Measurements from ENCODE around the gene HINFP. TPM values are rescaled to one million over a fixed set of nuclear protein-coding genes. Genes with fewer than 3 reads are reported as not detected.
A peak's percentile ranks its signal among the peaks of the same experiment; 100 is the strongest.

Gene HINFP
- total RNA-seq, 1 experiment from 2014 or later = 38.1 TPM

DNA sequence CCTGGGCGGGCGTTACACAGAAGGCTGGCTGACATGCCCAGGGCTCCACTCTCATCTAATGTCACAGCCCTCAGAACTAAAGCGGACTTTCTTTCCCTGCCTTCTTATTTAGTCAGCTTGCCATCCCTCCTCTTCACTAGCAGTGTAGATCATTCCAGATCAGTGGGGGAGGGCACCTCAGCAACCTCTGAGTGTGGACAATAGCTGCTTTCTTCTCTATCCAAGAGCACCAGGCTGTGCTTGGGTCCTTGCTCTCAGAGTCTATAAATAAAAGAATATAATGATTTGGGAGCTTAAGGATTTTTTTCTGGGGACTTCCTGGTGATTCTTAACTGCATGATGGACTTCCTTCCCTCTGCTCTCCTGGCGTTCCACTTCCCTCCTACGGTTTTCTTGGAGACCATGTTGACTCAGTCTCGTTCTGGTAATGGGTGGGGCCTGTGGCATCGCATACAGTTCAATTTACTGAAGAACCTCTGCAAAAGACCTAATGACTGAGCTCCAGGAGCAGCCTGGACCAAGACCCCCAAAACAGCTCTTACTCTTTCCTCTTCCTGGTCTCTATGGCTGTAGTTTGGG, 39.6 kb upstream of the HINFP start:
- H2AFZ ChIP-seq (ENCODE audit: low read depth, low read length, poor library complexity, severe bottlenecking) = no peak overlapping the region
- peaks cover 14 to 23% of the 10 kb centered on the region in 2 experiments for H3K4me1 ChIP-seq (ENCODE audit: control insufficient read depth in 1 of 2, insufficient read depth in 2 of 2, low read length in 2 of 2)
- DNase-seq (ENCODE audit: low read depth, low spot score) = no peak
- peaks cover 11 to 18% of the 10 kb centered on the region in 2 experiments; a peak in 3 of 4 replicates for H3K36me3 ChIP-seq (ENCODE audit: control insufficient read depth in 1 of 2, insufficient read depth in 2 of 2, low read length in 2 of 2)
- H3K27ac ChIP-seq (ENCODE audit: low read depth, low read length) = no peak overlapping the region
- H3K27me3 ChIP-seq (ENCODE audit: insufficient read depth, low read length) = no peaks in the 10 kb centered on the region
- no peak for TF ChIP-seq ELF1 (IDR thresholded peaks at IDR 0.05; ENCODE audit: borderline replicate concordance, low read depth)
- no peak for TF ChIP-seq EGR1 (IDR thresholded peaks at IDR 0.05; ENCODE audit: low read depth)
- TF ChIP-seq JUND (IDR thresholded peaks at IDR 0.05) = no peak
- TF ChIP-seq, protein P1, sequence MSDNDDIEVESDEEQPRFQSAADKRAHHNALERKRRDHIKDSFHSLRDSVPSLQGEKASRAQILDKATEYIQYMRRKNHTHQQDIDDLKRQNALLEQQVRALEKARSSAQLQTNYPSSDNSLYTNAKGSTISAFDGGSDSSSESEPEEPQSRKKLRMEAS (IDR thresholded peaks at IDR 0.05) = no peak
- TF ChIP-seq SIN3A (IDR thresholded peaks at IDR 0.05; ENCODE audit: low read depth) = no peak
- no peak for TF ChIP-seq FOSL1 (IDR thresholded peaks at IDR 0.05; ENCODE audit: low read depth)
- no peak overlapping the region for H3K4me3 ChIP-seq (replicated peaks in 1 of 2; ENCODE audit: low read depth in 1 of 2, low read length in 2 of 2)
- ChIA-PET POLR2A (interaction anchor here (0.9 kb wide), 1 partner anchor 21 kb away, joined by 3 read pairs; no protein-coding TSS in a partner anchor), RAD21 (ENCODE audit: low non-redundant PET in 1 of 2, low total read pairs in 2 of 2, uncharacterized antibody in 2 of 2, unreplicated experiment in 2 of 2) (no interaction called here), CTCF (no interaction called here)
- no peak for ATAC-seq
- no peak overlapping the region for H3K4me2 ChIP-seq (ENCODE audit: low read length)
- intact Hi-C loops (cut with micrococcal nuclease) = no loop called here
- no peaks in the 10 kb centered on the region for H4K20me1 ChIP-seq (ENCODE audit: insufficient read depth)
- no peaks in the 10 kb centered on the region for H3K9me2 ChIP-seq (ENCODE audit: insufficient read depth)
- H3K9ac ChIP-seq (ENCODE audit: low read length) = no peak overlapping the region
- H3K9me3 ChIP-seq (ENCODE audit: control insufficient read depth in 1 of 2, insufficient read depth in 1 of 2, low read depth in 1 of 2, low read length in 2 of 2) = no peaks in the 10 kb centered on the region
- H3K79me2 ChIP-seq (ENCODE audit: insufficient read depth, low read length) = peaks cover 15% of the 10 kb centered on the region
- no TSS peak for BruUV-seq (replicated peaks)

GRCh38 chr11:119084663-119085436, 36.5 kb upstream of the HINFP start, which contains the start of gene HMBS:
TSS of gene HMBS (plus strand) at chr11:119084881. CDS start at chr11:119085034, 153 bp downstream.
- ChIA-PET RAD21 (ENCODE audit: low non-redundant PET in 1 of 2, low total read pairs in 2 of 2, uncharacterized antibody in 2 of 2, unreplicated experiment in 2 of 2) (interaction anchor here (0.8 to 1.0 kb wide), 3 partner anchors 11 to 17 kb away, joined by 3 to 7 read pairs (median 6); partner anchors contain the start of genes DPAGT1 (in 1 of the 2) and VPS11 (in 1 of the 2)), CTCF (interaction anchor here (0.6 to 2.6 kb wide), 6 partner anchors 10 to 253 kb away, joined by 3 to 20 read pairs (median 4); partner anchors contain the start of genes HINFP and VPS11), POLR2A (interaction anchor here (0.5 to 3.0 kb wide), 19 partner anchors 8 to 958 kb away, joined by 3 to 27 read pairs (median 3); partner anchors contain the start of genes ABCG4, DPAGT1, HINFP and VPS11)
- no peaks in the 10 kb centered on the region for H4K20me1 ChIP-seq (ENCODE audit: insufficient read depth)
- peak within 1 kb of the TSS; percentile 72 to 90 for H3K4me3 ChIP-seq (replicated peaks in 1 of 2; ENCODE audit: low read depth in 1 of 2, low read length in 2 of 2)
- no peaks in the 10 kb centered on the region for H3K27me3 ChIP-seq (ENCODE audit: insufficient read depth, low read length)
- no peaks in the 10 kb centered on the region for H3K9me2 ChIP-seq (ENCODE audit: insufficient read depth)
- no peak within 1 kb of the TSS for H2AFZ ChIP-seq (ENCODE audit: low read depth, low read length, poor library complexity, severe bottlenecking)
- peaks cover 0 to 3% of the 10 kb centered on the region in 2 experiments; a peak in 1 of 4 replicates for H3K36me3 ChIP-seq (ENCODE audit: control insufficient read depth in 1 of 2, insufficient read depth in 2 of 2, low read length in 2 of 2)
- TF ChIP-seq POLR2A (IDR thresholded peaks at IDR 0.05; ENCODE audit: borderline replicate concordance, extremely low read depth, insufficient read depth, insufficient read length) (peak; percentile 74), POLR2AphosphoS5 (IDR thresholded peaks at IDR 0.05; ENCODE audit: low read depth, low read length) (peak; percentile 91), EGR1 (IDR thresholded peaks at IDR 0.05; ENCODE audit: low read depth) (no peak), SIN3A (IDR thresholded peaks at IDR 0.05; ENCODE audit: low read depth) (peak; percentile 84), CEBPB (IDR thresholded peaks at IDR 0.05; ENCODE audit: low read depth) (0 out of 2 replicates have a peak, but pooled peaks have one; percentile 8), SP1 (IDR thresholded peaks at IDR 0.05; ENCODE audit: low read depth) (peak; percentile 95), YY1 (IDR thresholded peaks at IDR 0.05; ENCODE audit: extremely low read depth, insufficient replicate concordance, low read depth, low read length) (no peak)
- TF ChIP-seq, protein P1 (IDR thresholded peaks at IDR 0.05) = peak; percentile 91
- TF ChIP-seq, protein P2, sequence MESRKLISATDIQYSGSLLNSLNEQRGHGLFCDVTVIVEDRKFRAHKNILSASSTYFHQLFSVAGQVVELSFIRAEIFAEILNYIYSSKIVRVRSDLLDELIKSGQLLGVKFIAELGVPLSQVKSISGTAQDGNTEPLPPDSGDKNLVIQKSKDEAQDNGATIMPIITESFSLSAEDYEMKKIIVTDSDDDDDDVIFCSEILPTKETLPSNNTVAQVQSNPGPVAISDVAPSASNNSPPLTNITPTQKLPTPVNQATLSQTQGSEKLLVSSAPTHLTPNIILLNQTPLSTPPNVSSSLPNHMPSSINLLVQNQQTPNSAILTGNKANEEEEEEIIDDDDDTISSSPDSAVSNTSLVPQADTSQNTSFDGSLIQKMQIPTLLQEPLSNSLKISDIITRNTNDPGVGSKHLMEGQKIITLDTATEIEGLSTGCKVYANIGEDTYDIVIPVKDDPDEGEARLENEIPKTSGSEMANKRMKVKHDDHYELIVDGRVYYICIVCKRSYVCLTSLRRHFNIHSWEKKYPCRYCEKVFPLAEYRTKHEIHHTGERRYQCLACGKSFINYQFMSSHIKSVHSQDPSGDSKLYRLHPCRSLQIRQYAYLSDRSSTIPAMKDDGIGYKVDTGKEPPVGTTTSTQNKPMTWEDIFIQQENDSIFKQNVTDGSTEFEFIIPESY (IDR thresholded peaks at IDR 0.05; ENCODE audit: extremely low read depth, insufficient replicate concordance, low read length) = peak; percentile 10
- ATAC-seq (peak; percentile 89), DNase-seq (ENCODE audit: low read depth, low spot score) (peak; percentile 80)
- intact Hi-C loops (cut with micrococcal nuclease) = loop anchor here (1.0 kb wide), 1 partner anchor 18 kb away; the partner anchor contains the start of gene VPS11
- no peaks in the 10 kb centered on the region for H3K9me3 ChIP-seq (ENCODE audit: control insufficient read depth in 1 of 2, insufficient read depth in 1 of 2, low read depth in 1 of 2, low read length in 2 of 2)
- BruUV-seq (replicated peaks) = no TSS peak
- H3K4me1 ChIP-seq (ENCODE audit: control insufficient read depth in 1 of 2, insufficient read depth in 2 of 2, low read length in 2 of 2) = peaks cover 25 to 37% of the 10 kb centered on the region in 2 experiments
- peak within 1 kb of the TSS; percentile 89 for H3K27ac ChIP-seq (ENCODE audit: low read depth, low read length)
- peaks cover 24% of the 10 kb centered on the region for H3K79me2 ChIP-seq (ENCODE audit: insufficient read depth, low read length)
- peak within 1 kb of the TSS; percentile 90 for H3K9ac ChIP-seq (ENCODE audit: low read length)
- peak within 1 kb of the TSS; percentile 81 for H3K4me2 ChIP-seq (ENCODE audit: low read length)

All from HCT116 (cell line).